ELF-1 (cell line): ENCODE measurements around the gene SELL.
A peak's percentile ranks its signal among the peaks of the same experiment; 100 is the strongest.
"Not testable (repeated sequence)": the region's sequence is repeated elsewhere in the genome, so short reads cannot be mapped to it uniquely, and the experiment has no call there.

Experiments
- DNase-seq: peaks from one replicate; pipeline ENCODE4 v3.0.0-alpha.2; 2016; ENCODE audit warnings: low read depth, low spot score

The SELL gene

DNA sequence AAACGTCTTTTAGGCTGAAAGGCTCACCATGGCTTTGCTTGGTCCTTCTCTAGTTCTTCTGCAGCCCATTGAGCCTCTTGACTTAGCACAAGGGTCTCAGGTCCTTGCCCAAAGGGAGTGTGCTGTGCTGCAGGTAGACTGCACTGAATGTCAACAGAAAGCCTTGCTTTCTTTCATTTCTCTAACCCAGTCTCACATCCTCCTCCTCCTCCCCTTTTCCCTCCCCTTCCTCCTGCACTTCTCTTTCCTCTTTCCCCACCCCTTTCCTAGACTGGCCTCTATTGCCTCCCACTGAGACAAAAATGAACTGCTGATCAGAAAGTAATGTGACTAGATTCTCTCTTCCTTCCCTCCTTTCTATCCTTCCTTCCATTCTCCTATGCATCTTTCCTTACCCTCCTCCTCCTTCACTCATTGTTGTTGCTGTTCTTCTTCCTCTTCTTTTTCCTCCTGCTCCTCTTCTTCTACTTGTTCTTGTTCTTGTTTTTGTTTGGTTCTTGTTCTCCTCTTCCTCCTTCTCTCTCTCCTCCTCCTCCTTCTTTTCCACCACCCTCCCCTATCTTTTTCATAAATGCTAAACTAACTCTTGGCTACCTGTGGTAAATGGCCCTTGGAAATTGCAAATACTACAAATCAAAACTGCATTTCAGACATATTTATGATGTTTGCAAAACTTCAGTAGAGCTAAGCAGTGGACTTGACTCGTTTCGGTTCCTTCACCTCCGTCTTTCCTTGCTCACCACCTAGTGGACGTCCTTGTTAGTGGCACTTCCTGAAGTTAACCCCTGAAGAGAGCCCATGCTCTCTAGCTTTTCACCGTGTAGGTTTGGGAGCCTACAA lies at the start of gene SELL:
TSS of gene SELL (minus strand) at position 152 of the 840 bp plus-strand sequence. CDS start at position 30, 122 bp downstream.
- DNase-seq = peak; percentile 63

DNA sequence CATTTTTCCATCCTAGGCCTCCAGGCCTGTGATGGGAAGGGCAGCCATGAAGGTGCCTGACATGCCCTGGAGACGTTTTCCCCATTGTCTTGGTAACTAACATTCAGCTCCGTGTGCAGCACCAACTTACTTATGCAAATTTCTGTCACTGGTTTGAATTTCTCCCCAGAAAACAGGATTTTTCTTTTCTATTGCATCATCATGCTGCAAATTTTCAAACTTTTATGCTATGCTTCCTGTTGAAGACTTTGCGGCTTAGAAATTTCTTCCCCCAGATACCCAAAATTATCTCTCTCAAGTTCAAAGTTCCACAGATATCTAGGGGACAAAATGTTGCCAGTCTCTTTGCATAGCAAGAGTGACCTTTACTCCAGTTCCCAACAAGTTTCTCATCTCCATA lies 47.6 kb upstream of the SELL start:
- no peak for DNase-seq

DNA sequence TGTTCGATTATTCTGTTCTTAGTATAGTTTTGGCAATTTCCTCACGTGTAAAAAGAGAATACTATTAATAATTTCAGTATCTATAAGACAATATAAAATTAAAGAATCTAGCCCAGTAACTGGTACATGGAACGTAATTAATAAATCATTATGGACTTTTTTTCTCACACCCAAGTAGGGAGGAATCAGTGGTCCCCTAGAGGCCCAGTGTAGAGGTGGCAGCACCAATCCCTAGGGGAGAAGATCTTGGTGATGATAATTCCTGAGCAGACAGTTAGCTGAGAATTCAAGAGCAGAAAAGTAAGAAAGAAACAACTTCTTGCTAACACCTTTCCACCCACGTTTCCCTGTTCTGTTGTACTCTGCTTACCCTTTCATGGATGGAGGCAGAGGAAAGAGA lies 42.1 kb upstream of the SELL start:
- no peak for DNase-seq

DNA sequence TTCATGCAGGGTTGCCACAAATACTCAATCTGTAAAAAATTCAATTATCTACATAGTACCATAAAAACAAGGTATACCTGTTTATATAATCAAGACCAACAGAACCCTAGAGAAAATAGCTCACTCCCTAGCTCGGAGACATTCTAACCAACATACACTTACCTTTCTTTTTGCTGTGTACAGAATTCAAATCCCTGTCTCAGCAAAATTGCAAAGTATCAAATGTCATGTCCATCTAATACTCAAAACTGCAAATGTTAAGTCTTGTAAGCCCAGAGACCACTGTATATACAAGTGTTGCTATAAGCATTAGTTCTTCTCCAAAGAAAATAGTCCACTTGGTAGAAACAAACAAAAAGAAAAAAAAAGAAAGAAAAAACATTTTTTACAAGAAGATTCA lies 38.6 kb upstream of the SELL start:
- DNase-seq = no peak

DNA sequence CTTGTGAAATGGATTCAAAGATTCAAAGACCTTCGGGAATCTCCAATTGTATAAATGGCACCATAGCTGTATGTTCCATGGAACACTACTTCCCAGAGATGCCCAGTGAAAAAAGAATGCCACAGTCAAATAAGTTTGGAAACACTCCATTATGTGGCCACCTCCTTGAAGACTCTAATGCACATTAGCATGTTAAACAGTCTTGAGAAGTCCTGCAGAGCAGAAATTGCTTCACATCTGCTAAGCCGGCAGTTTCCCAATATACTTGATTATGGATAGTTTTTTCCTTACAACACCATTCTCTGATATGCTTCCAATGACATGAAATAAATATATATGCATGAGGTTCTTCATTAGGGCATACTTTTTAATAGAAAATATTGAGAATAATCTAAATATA lies 35.1 kb upstream of the SELL start:
- no peak for DNase-seq

DNA sequence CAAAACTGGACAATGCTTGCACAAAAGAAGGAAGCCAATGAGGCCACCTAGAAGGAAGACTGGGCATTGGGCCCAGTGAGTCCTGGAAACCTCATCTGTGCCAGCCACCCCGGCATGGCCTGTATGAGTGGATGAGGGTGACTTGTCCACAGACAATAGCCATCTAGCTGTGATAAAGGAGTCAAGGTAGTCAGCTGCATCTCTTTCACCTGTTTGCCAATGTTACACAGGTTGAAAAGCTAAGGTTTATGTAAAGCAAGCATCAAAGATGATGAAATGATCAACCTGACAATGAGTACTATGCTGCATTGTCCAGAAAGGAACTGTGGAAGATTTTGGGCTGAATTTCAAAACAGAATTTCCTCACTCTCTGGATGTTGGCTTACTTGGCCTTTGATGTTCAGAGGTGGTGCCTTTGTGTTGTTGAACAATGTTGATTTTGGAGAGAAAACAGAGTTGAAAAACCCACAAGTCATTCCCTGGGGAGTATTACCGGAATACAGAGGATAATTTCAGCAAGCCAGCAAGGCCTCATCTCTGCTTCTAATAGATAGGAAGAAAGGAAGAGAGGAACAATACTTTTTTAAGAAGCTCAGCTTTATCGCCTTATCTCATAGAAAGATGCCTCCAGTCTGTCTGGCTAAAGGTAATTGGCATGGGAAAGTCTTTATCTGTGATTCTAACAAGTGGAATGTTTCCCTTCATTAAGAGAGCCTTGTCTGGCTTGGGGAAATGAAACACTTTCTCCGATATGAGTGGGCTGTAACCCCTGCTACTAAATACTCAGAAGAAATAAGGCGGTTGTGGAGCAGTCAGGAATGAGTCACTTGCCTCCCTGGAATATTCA lies 33.8 kb upstream of the SELL start:
- peak; percentile 6 for DNase-seq

DNA sequence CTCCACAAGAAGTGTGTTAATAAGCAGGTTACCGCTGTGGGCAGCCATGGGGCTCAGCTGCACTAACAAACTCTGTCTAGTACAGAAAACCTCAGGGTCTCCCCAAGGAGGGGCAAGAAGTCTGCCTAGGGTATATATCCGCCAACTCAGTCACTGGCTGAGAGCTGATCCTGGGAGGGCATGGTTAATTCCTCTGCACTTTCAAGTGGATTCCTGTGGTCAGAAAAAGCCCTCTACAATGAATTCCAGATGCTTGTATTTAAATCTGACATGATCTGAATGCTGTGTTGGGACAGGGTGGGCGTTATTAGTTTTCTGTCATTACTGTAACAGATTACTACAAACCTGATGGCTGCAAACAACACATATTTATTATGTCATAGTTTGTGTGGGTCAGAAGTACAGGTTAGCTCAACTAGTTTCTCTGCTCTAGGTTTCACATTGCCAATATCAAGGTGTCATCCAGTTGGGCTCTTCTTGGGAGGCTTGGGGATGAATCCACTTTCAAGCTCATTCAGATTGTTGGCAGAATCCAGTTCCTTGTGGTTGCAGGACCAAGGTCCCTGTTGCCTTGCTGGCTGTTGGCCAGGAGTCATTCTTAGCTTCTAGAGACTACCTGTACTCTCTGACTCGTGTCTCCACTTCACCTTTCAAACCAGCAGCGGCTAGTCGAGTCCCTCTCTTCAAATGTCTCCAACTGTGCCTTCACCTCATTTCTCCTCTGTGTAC lies 30.4 kb upstream of the SELL start:
- DNase-seq = no peak

DNA sequence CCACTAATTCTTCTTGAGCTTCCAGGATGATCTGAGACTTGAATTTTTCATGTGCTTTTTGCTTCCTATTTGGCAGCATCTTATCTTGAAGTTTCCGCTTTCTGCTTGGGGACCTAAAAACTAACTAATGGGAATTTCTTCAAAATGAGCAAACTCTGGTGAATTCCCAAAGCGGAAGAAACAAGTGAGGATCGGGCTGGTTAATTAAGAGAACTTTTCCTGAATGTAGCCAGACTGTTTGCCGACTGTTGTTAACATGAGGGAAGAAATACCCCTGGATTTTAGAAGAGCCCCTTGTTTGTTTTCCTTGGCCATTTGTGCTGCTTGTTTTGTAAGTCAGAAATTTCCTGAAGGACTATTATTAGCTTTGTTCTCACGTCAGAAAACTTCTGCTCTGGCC lies 28.6 kb upstream of the SELL start:
- DNase-seq = no peak

DNA sequence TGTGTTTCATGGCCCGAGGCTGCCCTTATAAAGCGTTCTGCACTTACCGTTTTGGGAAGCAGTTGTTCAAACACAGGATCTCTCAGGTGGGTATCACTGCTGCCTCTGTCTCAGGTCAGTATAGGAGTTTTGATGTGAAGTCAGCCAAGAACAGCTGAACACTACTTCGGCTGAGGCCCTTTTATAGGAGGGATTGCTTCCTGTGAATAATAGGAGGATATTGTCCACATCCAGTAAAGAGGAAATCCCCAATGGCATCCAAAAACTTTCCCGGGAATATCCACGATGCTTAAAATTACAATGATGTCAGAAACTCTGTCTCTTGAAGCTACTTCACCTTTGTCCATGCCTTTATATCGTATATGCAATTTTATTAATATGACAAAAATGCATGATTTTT lies 22.5 kb upstream of the SELL start, which contains the start of gene SELE:
TSS of gene SELE (minus strand) at position 156 of the 400 bp plus-strand sequence. CDS start 467 bp downstream, outside the sequence.
- DNase-seq = no peak

DNA sequence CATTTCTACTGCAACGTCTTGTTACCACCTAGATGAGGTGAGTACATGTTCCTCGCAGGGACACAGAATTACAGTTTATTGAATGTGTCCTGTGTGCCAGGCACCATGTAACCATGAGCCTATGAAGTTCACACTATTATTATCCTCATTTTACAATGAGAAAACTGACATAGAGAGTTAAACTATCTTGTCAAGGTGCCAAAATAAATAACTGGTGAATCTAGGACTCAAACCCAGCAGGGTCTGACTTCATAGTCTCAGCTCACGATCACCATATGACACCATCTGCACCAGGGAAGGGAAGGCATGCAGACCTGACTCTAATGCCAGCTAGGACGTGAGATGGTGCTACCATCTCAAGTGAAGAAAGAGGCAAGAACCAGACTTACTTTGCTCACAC lies 20.0 kb upstream of the SELL start:
- no peak for DNase-seq

DNA sequence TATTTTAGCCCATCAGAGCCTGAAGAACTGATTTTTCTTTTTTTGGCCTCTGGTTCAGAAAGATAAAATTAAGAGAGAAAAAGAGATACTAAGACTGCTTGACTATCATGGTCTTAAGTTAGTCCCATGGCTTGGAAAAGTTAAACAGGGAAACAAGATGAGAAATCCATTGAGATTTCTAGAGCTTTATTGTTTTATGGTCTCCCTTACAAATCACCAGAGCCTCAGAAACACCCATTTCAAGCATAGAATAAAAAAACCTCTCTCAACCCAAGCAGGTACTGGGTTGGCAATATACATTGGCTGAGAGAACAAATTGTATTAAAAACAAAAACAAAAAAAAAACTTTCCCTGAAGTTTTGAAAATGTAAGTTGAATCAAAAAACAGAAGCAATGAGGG lies 18.6 kb upstream of the SELL start:
- DNase-seq = no peak

DNA sequence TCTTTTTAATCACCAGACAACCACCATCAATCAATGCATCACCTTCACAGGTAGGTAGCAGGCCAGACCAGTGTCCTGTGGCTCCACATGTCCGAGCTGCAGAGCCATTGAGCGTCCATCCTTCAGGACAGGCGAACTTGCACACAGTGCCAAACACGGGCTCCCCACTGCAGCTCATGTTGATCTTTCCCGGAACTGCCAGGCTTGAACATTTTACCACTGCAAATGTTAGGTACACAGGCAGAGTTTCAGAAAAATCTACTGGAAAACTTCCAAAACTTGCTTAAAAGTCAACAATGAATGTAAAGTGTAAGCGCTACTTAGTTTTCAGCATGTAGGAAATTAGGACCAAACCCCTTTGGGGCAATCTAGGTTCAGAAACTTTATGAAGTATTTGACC lies 15.9 kb upstream of the SELL start:
- no peak for DNase-seq

DNA sequence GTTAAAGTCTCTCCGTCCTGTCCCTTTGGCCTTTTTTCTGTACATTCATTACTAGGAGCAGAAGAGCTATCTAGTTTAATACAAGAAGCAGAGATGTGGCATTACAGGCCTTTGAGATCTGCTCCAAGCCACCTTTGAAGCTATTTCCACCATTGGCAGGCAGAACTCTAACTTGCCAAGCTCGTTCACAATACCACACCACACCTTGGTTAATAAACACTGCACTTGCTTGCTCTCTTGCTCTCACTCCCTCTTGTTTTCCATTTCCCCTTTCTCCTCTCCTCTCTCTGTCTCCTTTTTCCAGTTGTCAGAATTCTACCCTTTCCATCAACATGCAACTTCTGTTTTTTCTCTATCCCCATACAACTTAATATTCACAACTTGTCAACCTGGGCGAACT lies 15.4 kb upstream of the SELL start:
- no peak for DNase-seq

DNA sequence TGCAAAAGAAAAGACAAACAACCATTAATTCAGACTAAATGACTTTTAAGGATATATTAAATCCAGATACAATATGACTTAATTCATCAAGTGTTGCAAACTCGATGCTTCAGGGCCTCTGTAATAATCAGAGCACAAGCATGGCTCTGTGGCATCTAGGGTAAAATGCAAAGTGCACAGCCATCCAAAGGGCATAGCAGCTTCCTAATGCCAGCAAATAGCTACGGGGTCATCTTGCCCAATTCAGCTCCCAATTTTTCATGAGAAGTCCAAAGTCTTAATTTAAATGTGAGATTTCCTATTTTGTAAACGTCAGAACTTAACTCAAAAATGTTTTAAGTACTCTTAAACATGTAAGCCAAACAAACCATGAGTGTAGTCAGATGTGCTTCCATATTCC lies 14.5 kb upstream of the SELL start:
- no peak for DNase-seq

DNA sequence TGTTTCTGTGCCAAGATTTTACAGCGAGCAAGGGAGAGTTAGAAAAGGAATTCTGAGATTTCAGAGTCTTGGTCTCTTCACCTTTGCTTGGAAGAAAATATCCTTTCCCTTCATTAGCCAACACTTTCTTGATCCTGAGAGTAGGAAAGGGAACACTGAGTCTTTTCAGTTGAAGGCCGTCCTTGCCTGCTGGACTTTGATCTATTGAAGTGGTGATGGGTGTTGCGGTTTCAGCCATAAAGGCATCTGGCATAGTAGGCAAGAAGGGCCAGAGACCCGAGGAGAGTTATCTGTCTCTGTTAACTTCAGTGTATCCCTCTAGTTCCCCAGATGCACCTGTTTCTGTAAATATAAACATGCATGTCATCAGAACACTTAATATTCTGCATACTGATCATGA lies 12.7 kb upstream of the SELL start:
- no peak for DNase-seq

DNA sequence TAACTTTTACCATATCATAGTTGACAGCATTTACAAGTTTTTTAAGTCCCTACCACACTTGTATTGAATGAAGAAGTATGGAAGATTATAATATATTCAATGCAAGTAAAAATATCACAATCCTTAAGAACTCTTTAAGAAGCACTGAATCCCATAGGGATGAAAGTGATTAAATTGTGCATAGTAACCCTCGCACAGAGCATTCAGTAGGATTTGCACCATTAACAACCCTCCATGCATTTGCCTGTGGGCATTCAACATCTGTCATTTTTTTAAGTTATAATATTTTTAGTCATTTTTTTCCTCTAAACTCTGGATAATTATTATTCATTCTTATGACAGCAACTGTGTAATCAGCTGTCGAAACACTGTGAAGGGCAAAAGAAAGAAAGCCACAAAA lies 12.3 kb upstream of the SELL start:
- DNase-seq = no peak

DNA sequence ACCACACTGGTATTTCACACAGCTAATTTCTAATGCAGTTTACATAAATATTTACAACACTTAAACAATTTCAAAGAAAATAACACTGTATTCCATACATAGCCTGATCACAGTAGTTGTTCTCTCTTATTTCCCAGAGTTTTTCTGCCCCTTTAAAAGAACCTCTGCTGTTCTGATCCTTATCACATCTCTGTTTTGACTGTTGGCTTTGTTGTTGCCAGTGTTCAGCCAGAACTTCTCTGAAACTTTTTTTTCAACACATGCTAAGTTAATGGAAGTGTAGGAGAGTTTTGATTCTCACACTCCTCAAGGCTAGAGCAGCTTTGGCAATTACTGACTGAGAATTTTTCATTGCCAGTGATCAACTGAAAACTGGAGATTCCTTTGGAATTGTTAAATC lies 11.4 kb upstream of the SELL start:
- peak; percentile 10 for DNase-seq

DNA sequence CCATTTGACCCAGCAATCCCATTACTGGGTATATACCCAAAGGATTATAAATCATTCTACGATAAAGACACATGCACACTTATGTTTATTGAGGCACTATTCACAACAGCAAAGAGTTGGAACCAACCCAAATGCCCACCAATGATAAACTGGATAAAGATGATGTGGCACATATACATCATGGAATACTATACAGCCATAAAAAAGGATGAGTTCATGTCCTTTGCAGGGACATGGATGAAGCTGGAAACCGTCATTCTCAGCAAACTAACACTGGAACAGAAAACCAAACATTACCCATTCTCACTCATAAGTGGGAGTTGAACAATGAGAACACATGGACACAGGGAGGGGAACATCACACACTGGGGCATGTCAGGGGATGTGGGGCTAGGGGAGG lies 3.7 kb upstream of the SELL start:
- DNase-seq = not testable (repeated sequence)

DNA sequence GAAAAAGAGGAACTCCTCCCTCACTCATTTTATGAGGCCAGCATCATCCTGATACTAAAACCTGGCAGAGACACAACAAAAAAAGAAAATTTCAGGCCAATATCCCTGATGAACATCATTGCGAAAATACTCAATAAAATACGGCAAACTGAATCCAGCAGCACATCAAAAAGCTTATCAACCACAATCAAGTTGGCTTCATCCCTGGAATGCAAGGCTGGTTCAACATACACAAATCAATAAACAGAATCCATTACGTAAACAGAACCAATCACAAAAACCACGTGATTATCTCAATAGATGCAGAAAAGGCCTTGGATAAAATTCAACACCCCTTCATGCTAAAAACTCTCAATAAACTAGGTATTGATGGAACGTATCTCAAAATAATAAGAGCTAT lies 1.7 kb upstream of the SELL start:
- not testable (repeated sequence) for DNase-seq

DNA sequence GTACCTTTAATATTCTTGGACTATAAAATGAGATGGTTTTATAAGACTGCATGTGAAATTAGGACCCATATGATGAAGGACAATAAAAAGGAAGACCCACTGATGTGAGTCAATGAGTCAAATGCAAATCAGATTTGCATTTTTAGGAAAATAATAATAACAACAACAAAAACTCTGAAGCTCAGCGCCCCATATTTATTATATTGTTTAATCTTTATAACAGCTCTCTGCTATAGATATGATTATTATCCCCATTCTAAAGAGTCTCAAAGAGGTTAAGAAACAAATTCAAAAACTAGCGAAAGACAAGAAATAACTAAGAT lies 850 bp upstream of the SELL start:
- no peak for DNase-seq

DNA sequence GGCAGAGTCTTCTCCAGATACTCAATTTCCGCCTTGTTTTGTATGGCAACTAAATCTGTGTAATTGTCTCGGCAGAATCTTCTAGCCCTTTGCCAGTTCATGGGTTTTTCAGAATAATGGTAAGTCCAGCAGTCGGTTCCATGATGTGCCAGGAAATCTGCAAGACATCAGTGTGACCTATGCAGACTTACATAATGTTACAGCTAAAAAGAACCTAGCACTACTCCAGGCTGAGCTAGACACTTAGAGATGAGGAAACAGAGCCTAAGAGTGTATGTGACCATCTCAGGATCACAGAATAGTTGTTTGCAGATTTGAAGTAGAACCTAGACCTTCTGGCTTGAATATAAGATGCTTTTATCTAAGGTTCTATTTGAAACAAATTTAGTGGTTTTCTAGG lies 2.8 kb downstream of the SELL start:
- no peak for DNase-seq

DNA sequence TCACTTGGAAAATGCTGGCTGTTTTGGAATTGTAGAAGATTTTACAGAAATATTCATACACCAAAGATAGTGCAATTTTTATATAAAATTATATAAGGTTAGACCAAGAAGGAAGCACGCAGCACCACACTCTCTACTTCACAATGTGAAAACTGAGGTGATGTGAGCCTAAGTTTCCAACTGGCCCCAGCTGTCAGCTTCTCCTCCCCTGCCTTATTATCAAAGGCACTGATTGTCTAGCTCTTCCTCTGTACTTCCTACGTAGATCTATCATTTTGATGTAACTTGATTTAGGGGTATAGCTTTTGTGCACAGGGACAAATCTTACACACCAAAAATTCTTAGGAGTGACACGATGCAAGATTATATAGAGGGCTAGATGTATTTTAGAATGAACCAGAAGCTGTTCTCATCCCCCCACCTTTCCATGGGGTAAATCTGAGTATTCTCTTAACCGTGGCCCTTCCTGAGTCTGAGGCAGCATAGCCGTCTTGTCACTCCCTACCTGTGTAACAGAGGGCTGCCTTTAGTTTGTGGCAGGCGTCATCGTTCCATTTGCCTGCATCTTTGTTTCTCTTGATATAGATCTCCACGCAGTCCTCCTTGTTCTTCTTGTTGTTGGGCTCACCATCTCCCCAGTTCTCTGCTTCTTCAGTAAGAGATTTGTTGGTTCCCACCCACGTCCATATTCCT lies 3.4 kb downstream of the SELL start:
- DNase-seq = no peak
